NCI-H1048 (cell line): Measurements from ENCODE around the gene PALM.
A peak's percentile ranks its signal among the peaks of the same experiment; 100 is the strongest.

Source experiments
- DNase-seq: peaks from one replicate; lab custom pipeline; 2025; lab: John Stamatoyannopoulos, UW

The PALM gene

GRCh38 chr19:782878-783668 lies 74.3 kb downstream of the PALM start:
- no peak for DNase-seq

DNA sequence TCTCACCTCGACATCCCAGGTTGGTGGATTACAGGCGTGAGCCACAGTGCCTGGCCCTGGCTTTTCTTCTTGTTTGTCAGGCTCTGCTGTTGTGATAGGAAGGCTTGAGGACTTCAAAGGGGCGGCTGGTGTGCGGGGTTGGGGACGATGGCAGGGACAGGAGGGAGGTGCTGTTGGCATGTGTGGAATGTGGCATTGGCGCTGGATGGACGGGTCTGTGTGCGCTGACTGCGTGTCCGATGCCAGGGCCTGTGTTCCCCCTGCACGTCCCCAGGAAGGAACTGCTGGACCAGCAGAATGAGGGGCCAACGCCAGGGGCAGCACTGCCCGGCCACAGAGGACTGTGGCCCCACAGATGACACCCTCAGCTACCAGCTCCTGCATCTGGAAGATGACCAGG lies 75.8 kb downstream of the PALM start:
- DNase-seq = no peak

DNA sequence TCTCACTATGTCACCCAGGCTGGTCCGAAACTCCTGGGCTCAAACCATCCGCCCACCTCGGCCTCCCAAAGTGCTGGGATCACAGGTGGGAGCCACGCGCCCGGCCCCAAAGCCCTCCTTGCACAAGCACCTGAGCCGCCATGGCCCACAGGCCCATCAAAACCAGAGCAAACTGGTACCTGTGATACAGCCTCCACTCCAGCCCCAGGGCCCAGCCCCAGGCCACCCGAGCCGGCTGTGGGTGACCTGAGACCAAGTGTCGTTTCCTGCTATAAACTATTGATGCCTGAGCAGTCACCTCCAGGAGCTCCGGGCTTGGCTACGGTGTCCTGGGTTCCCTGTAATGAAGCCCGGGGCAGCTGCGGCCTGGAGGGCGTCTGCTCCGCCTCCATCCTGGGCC lies 78.8 kb downstream of the PALM start:
- DNase-seq = no peak

- no peak for DNase-seq
Observed at GRCh38 chr19:788686-788982, 79.9 kb downstream of the PALM start.

GRCh38 chr19:788983-789700 lies 80.4 kb downstream of the PALM start:
- DNase-seq = no peak

GRCh38 chr19:789701-790060 lies 80.9 kb downstream of the PALM start:
- DNase-seq = no peak

- DNase-seq = no peak
Observed at GRCh38 chr19:791007-791566, 82.4 kb downstream of the PALM start.

DNA sequence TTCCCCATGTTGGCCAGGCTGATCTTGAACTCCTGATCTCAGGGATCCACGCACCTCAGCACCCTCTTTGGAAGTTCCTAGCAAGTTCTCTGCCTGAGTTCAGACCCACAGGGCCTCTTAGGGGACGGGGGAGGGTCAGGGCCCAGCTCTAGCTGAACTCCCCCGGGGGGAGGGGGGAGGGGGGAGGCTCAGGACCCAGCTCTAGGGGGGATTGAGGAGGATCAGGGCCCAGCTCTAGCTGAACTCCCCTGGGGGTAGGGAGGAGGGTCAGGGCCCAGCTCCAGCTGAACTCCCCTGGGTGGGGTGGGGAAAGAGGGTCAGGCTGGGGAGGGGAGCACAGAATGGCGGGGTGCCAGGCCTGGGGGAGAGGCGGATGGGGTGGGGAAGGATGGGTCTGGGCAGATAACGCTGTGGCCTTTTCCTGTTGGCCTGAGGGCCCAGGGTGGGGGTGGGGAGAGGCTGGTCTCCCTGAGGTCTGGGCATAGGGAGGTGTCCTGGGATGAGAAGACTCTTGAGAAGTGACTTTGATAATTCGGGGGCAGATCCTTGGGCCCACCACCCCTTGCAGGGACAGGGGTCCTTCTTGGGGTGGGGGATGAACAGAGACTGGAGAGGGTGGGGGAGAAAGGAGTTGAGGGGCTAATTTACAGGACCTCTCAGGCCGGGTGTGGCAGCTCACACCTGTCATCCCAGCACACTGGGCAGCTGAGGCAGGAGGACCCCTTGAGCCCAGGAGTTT lies 83.0 kb downstream of the PALM start:
- no peak for DNase-seq

- DNase-seq = no peak
Observed at GRCh38 chr19:792306-792885, 83.7 kb downstream of the PALM start.

DNA sequence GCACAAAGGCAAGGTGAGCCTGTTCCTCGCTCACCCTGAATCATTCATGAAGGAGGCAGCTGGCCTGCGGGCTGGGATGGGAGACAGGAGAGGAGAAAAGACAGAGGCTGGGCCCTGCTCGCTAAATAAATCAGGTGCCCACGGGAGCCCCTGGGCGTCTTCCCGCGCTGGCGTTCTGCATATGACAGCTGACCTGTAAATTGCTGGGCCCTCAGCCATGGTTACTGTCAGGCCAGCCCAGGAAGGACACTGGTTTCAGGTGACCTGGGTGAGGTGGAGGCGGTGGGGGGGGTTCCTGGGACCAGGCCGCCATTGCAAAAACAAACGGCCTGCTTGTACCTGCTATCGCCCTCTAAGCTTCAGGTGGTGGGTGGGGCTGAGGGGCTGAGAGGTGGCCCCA lies 85.1 kb downstream of the PALM start:
- no peak for DNase-seq

GRCh38 chr19:795073-795611 lies 86.4 kb downstream of the PALM start:
- DNase-seq = no peak

DNA sequence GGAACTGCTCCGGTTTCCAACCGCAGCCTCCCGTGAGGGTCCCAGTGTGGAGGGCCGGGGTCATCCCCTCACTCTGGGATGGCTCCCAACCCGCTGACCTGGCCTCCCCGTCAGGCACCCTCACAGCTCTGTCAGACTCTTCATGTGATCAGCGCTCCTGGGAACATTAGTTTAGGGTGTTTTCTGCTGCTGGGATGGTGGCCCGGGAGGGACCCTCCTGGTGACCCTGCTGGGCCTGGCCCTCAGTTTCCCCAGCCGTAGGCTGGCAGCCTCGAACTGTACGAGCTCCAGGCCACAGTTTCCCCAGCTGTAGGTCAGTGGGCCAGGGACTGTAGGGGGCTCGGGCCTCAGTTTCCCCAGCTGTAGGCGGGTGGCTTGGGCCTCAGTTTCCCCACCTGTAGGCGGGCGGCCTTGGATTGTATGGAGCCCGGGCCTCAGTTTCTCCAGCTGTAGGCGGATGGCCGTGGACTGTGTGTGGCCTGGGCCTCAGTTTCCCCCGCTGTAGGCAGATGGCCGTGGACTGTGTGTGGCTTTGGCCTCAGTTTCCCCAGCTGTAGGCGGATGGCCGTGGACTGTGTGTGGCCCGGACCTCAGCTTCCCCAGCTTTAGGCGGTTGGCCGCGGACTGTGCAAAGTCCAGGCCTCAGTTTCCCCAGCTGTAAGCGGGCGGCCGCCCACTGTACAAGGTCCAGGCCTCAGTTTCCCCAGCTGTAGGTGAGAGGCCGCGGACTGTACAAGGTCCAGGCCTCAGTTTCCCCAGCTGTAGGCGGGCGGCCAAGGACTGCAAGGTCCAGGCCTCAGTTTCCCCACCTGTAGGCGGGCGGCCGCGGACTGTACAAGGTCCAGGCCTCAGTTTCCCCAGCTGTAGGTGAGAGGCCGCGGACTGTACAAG lies 87.2 kb downstream of the PALM start:
- DNase-seq = no peak

GRCh38 chr19:796692-797527 lies 88.2 kb downstream of the PALM start, which contains the start of gene PTBP1:
Gene PTBP1 (plus strand): TSS chr19:797452. CDS start chr19:797498, 46 bp downstream.
- peak; percentile 100 for DNase-seq
